ENCODE results near the gene ARAP1. TPM values are rescaled to one million over a fixed set of nuclear protein-coding genes. Genes with fewer than 3 reads are reported as not detected.

Gene ARAP1
- polyA plus RNA-seq, 3 donors from 2014 or later = 4.7 to 34.6 (median 16.4) TPM

DNA sequence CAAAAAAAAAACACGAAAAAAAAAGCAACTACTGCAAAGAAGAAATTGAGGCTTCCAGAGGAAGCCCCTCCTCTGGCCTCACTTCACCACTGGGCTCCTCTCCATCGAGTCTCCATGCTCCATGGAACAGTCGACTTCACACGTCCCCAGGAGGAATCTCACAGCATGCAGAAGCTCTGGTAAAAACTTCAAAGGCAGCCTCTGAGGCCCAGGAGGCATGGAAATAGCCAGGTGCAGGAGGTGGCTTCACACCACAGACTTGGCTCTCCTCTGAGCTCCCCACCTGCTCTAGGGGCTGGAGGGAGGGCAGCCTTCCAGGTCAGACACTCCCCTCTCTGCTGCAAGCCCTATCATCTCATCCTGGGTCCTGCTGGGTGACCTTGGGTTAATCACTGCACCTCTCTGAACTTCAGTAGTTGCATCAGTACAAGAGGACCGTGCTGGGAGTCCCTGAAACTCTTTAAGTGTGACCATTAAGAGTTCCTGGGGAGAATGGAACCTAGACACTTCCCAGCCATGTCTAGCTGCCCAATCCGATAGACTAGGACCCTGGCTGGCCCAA, 86.2 kb downstream of the ARAP1 start:
- Mint-ChIP-seq H3K27ac (no peak overlapping the region), H3K4me3 (no peak overlapping the region), H3K27me3 (ENCODE audit: low read depth in 3 of 3) (peaks cover 3 to 13% (median 13%) of the 10 kb centered on the region in 3 donors), H3K9me3 (peaks cover 0 to 15% (median 3%) of the 10 kb centered on the region in 6 donors), H3K4me1 (peaks cover 9 to 10% of the 10 kb centered on the region in 2 donors), H3K36me3 (no peaks in the 10 kb centered on the region)
- DNase-seq = no peak

DNA sequence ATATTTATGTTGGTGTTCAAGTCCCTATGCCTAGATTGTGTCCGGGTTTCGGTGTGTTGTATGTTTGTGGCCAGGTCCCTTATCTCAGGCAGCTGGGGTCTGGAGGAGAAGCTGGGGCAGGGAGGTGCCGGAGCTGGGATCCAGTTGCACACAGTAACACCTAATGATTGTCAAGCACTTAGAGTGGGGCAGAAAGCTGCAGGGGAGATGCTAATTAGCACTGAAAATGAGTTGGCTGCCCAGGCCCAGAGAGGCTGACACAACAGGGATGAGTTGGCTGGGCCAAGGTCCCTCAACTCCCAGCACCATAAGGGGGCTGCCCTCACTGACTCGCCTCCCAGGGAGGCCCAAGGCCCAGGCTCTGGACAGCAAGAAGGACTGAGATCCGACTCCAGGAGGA, 90.2 kb downstream of the ARAP1 start:
- Mint-ChIP-seq H3K27me3 (ENCODE audit: low read depth in 3 of 3) (peaks cover 2 to 8% (median 3%) of the 10 kb centered on the region in 3 donors), H3K27ac (no peak overlapping the region), H3K4me3 (no peak overlapping the region), H3K36me3 (no peaks in the 10 kb centered on the region), H3K4me1 (no peaks in the 10 kb centered on the region), H3K9me3 (peaks cover 0 to 2% (median 0%) of the 10 kb centered on the region in 6 donors)
- no peak for DNase-seq

DNA sequence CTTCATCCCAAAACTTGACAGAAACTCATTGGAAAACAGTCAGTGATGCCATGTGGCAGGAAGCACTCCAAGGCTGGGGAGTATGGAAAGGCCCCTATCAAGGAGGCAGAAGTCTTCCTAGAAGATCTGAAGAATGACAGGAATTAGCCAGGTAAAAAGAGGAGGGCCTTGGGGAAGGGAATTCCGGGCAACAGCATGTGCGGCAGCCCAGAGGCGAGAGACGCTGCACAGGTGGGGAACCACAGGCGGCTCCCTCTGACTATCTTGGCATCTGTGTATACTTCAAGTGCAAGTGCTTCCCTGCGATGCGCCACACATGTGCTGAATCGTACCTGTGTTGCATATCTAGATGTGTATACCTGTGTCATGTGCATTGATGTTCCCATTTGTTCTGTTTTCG, 90.7 kb downstream of the ARAP1 start:
- DNase-seq = no peak
- Mint-ChIP-seq H3K4me1 (no peaks in the 10 kb centered on the region), H3K27ac (no peak overlapping the region), H3K36me3 (no peaks in the 10 kb centered on the region), H3K9me3 (no peaks in the 10 kb centered on the region), H3K27me3 (ENCODE audit: low read depth in 3 of 3) (peaks cover 0 to 7% (median 3%) of the 10 kb centered on the region in 3 donors), H3K4me3 (no peak overlapping the region)

DNA sequence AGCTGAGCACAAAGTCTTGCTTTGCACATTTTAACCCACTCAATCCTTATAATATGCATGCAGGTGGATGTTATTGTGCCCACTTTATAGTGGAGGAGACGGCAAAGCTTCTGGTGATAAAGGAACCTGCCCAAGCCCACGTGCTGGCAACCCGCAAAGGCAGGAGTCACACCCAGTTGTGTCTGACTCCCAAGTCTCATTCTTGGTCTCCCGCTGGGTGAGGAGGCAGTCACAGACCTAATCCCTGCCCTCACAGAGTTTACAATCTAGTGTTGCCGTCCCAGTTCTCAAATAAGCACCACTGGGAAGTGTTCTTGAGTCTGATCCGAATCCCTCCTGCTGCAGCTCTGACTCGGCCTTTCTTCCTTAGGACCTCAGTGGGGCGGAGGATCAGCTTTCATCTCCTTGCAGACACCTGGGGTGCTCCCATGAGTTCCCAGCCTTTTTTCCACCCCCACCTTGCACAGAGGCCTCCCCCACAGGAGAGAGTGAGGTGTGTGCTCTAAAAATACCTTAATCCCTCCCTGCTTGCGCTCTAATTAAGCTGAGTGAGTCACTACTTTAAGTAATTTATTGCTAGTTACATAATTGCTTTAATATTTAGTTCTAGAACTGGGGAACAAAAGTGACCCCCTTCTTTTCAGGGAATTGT, 93.1 kb downstream of the ARAP1 start:
- H3K27ac Mint-ChIP-seq = no peak overlapping the region
- no peak overlapping the region for H3K4me3 Mint-ChIP-seq
- H3K9me3 Mint-ChIP-seq = no peaks in the 10 kb centered on the region
- H3K36me3 Mint-ChIP-seq = no peaks in the 10 kb centered on the region
- H3K4me1 Mint-ChIP-seq = no peaks in the 10 kb centered on the region
- DNase-seq = no peak
- peaks cover 0 to 6% (median 4%) of the 10 kb centered on the region in 3 donors for H3K27me3 Mint-ChIP-seq (ENCODE audit: low read depth in 3 of 3)

DNA sequence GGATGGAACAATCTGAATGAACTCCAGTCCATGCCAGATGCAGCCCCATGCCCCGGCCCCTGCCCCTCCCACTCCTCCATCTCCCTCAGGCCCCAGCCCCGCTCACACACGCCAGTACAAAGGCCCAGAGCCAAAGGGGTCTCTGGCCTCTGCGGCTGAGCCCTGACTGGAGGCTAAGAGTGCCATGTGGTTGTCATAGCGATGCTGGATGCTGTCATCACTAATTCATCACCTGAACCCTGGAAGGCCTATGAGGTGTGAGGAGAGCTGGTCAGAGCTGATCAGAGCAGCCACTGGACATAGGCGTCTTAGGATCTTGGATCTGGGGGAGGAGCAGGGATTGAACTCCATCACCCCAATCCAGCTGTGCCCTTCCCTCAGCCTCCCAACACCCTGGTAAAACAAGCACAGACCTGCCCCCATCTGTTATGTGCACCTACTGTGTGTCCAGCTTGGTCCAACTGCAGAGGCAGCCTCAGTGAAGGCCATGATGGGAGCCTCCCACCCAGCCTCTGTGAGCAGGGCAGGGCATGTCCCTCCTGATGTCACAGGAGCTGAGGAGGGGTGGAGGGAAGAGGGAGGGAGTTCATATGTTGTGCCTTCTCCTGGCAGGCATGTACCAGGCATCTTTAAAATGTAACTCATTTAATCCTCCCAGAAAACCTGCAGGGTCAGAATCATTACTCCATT, 94.7 kb downstream of the ARAP1 start:
- Mint-ChIP-seq H3K9me3 (no peaks in the 10 kb centered on the region), H3K27me3 (ENCODE audit: low read depth in 3 of 3) (peaks cover 0 to 6% (median 4%) of the 10 kb centered on the region in 3 donors), H3K27ac (no peak overlapping the region), H3K4me3 (no peak overlapping the region), H3K4me1 (no peaks in the 10 kb centered on the region), H3K36me3 (no peaks in the 10 kb centered on the region)
- no peak for DNase-seq

DNA sequence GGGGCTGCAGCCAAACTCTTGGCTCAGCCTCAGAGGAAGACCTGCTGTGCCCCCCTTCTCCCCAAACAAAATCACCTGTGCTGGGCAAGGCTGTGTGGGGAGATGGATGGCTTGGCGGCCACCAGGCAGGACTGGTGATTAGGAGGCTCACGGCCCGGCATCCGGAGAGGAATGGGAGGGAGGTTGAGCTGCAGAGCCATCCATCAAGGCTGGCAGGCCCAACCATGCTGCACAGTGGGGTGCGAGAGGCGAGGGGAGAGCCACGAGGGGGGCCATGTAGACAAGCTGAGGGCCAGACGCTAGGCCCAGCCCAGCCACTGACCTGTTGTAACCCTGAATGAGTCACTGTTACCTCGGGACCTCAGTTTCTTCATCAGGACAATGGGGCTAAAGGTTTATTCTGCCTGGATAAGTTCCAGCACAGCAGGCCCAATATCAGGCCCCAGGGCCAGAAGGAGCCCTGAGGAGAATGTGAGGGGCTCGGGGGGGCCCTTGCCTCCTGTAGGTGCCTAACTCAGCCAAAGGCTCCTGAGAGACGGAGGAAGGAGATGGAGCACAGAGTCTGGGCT, 96.2 kb downstream of the ARAP1 start:
- no peak overlapping the region for H3K4me3 Mint-ChIP-seq
- H3K9me3 Mint-ChIP-seq = no peaks in the 10 kb centered on the region
- no peak for DNase-seq
- peaks cover 0 to 5% (median 2%) of the 10 kb centered on the region in 3 donors for H3K27me3 Mint-ChIP-seq (ENCODE audit: low read depth in 3 of 3)
- no peak overlapping the region for H3K27ac Mint-ChIP-seq
- no peaks in the 10 kb centered on the region for H3K4me1 Mint-ChIP-seq
- no peaks in the 10 kb centered on the region for H3K36me3 Mint-ChIP-seq

DNA sequence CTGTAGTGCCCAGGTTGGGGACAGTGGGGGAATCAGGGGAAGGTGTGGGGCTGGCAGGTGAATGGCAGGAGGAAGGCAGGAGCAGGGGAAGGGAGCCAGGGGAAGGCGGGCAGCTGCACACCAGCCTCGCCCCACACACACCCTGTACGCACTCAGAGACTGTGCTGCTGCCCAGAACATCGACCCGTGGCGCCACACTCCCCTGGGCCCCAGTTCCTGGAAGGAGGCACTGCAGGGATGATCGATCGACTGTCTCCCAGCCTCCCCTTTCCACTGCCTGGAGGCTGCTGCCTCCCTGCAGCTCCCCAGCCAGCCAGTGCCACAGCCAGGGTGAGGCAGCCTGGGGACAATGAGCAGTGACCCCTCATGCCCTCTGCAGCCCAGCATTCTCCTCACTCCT, 97.2 kb downstream of the ARAP1 start:
- DNase-seq = no peak
- Mint-ChIP-seq H3K4me1 (no peaks in the 10 kb centered on the region), H3K27ac (no peak overlapping the region), H3K9me3 (no peaks in the 10 kb centered on the region), H3K36me3 (no peaks in the 10 kb centered on the region), H3K4me3 (no peak overlapping the region), H3K27me3 (ENCODE audit: low read depth in 3 of 3) (peaks cover 3 to 5% (median 3%) of the 10 kb centered on the region in 3 donors)

DNA sequence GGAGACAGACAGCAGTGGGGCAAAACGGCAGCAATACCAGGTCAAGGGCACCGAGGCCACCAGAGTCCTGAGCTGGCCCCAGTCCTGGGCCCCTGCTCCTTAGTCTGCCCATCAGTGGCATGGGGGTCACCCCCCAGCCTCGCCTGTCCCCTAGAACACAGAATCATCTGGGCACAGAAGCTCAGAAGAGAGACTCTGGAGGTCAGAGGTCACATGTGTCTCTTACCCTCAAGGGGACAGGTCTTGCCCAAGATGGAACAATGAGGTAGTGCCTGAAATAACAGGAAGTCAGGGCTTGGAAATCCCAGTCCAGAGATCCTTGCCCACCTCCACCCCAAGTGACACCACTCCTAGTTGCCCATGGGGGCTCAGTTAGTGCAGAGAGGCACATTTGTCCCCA, 98.6 kb downstream of the ARAP1 start:
- H3K9me3 Mint-ChIP-seq = no peaks in the 10 kb centered on the region
- H3K27ac Mint-ChIP-seq = no peak overlapping the region
- H3K4me3 Mint-ChIP-seq = no peak overlapping the region
- H3K27me3 Mint-ChIP-seq (ENCODE audit: low read depth in 3 of 3) = peaks cover 3 to 5% (median 3%) of the 10 kb centered on the region in 3 donors
- no peak for DNase-seq
- no peaks in the 10 kb centered on the region for H3K4me1 Mint-ChIP-seq
- H3K36me3 Mint-ChIP-seq = no peaks in the 10 kb centered on the region

DNA sequence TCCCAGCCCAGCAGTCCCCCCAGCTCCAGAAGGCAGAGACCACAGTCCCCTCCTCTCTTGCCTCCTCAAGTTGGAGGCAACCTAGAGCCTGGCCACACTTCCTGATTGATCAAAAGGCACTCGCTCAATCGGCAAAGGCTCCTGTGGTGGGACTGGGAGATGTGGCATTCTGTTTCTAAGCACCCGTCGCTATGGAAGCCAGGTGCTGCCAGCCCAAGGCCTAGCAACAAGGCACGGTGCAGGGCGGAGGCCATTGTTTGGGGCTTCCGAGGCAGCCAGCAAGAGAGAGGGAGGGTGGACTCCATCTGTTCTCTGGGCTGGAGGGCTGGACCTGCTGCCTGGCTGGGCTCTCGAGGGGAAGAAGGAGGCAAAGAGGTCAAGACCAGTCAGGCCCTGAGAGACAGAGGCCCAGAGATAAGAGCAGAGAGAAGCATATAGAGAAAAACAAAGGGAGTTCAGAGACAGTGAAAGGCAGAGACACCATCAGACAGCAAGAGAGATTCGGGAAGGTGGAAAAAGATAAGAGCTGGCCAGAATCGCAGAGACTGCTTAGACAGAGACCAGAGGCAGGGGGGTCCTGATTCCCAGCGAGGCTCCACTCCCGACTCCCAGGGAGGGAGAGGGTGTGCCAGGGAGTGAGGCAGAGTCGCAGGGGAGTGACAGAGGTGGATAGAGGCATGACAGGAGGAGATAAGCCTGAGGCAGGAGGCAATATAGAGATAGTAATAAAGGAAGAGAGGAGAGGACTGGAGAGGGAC, 99.2 kb downstream of the ARAP1 start:
- H3K9me3 Mint-ChIP-seq = no peaks in the 10 kb centered on the region
- DNase-seq = no peak
- no peaks in the 10 kb centered on the region for H3K36me3 Mint-ChIP-seq
- no peak overlapping the region for H3K27ac Mint-ChIP-seq
- H3K4me3 Mint-ChIP-seq = no peak overlapping the region
- H3K4me1 Mint-ChIP-seq = no peaks in the 10 kb centered on the region
- H3K27me3 Mint-ChIP-seq (ENCODE audit: low read depth in 3 of 3) = peaks cover 3 to 5% (median 3%) of the 10 kb centered on the region in 3 donors

DNA sequence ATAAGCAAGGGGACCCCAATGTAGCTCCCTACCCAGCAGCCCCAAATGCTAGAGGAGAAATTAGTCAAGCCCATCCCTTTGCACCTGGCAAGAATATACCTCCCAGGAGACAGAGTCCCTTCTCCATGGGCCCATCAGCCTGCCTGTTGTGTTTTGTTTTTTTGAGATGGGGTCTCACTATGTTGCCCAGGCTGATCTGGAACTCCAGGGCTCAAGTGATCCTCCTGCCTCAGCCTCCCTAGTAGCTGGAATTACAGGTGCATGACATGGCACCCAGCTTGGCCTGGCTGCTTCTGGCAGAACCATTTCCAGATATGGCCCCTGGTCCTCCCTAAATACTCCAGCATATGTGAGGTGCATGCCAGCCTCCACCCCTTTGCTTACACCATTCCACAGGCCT, 100.1 kb downstream of the ARAP1 start:
- H3K27ac Mint-ChIP-seq = no peak overlapping the region
- H3K36me3 Mint-ChIP-seq = no peaks in the 10 kb centered on the region
- no peak for DNase-seq
- no peaks in the 10 kb centered on the region for H3K4me1 Mint-ChIP-seq
- H3K4me3 Mint-ChIP-seq = no peak overlapping the region
- H3K9me3 Mint-ChIP-seq = no peaks in the 10 kb centered on the region
- peaks cover 3 to 5% (median 3%) of the 10 kb centered on the region in 3 donors for H3K27me3 Mint-ChIP-seq (ENCODE audit: low read depth in 3 of 3)

DNA sequence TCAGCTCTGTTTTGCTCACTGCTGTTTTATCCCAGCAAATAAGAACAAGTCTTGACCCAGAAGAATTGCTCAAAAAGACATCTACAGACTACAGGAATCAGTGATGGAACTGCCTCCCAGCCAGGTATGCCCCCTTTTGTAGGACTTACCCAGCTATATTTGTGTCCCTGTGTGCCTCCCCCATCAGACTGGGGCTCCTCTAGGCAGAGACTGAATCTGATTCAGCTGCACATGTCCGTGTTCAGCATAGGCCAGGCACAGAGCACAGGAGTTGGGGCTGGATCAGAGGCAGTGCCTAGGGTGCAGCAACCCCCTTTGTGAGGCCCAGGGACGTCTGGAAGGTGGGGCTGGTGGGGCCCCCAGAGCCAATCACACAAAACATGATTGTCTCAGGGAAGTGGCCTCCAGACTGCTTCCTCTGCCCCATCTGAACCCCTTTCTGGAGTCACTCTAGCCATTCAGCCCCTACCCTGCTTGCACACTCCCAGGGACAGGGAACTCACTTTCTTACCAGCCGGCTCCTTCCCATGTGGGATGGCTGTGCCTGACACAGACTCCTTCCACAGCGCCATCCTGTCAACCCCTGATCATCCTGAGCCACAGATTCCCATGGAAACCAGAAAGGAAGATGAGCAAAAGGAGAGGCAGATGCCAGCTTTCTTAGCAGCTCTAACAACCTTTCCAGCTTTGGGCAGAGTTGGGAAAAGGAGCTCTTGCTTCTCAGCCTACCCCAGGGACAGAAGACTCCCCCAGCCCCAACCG, 102.8 kb downstream of the ARAP1 start:
- no peak overlapping the region for H3K4me3 Mint-ChIP-seq
- H3K27me3 Mint-ChIP-seq (ENCODE audit: low read depth in 3 of 3) = peaks cover 1 to 3% (median 3%) of the 10 kb centered on the region in 3 donors
- DNase-seq = no peak
- H3K27ac Mint-ChIP-seq = no peak overlapping the region
- H3K36me3 Mint-ChIP-seq = no peaks in the 10 kb centered on the region
- H3K4me1 Mint-ChIP-seq = no peaks in the 10 kb centered on the region
- H3K9me3 Mint-ChIP-seq = no peaks in the 10 kb centered on the region

DNA sequence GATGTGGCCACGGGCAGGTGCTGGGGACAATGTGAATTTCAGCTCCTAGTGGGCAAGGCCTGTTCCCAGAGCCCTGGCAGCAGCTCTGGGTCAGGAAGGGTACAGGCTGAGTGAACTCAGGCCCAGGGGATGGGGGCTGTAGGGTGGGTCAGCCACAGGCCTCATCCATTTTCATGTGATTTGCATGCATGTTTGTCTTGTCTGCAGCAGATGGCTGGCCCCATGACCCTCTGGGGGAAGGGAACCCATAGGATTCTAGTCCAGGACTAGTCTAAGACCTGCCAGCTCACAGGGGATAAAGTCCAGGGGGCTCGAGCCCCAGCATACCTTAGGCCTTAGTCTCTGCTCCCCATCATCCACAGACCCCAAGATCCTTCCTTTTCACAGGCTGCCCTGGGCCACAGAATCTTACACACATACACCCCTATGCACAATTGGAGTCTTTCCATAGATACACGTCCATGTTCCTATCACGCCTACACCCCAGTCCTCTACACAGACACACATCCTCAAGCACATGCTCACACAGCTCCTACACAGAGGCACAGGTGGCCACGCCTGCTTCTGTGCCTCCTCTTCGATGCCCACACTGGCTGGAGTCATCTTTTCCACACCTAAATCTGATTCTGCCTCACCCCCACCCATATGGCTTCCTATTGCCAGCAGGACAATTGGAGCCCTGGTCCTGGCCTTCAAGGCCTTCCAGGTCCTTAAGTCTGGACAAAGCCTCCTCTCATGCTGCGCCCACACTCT, 103.6 kb downstream of the ARAP1 start:
- Mint-ChIP-seq H3K4me1 (peaks cover 0 to 4% of the 10 kb centered on the region in 2 donors), H3K9me3 (no peaks in the 10 kb centered on the region), H3K27ac (no peak overlapping the region), H3K27me3 (ENCODE audit: low read depth in 3 of 3) (peaks cover 1 to 5% (median 3%) of the 10 kb centered on the region in 3 donors), H3K4me3 (no peak overlapping the region), H3K36me3 (no peaks in the 10 kb centered on the region)
- DNase-seq = no peak

DNA sequence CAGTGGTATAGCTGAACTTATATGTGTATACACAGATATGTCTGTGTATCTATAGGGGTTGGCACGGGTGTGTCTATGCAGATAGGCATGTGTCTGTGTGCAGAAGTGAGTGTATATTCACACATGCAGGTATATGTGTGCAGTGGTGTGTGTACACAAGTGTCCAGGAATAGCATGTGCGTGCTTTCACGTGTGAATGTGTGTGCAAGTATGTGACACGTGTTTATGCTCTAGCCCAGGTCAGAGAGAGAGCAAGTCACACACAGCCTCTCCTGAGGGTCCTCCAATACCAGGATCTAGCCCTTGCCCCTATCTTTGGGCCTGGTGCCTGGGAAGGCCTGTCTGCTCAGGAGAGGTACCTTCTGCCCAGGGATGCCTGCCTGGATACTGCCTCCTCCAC, 104.3 kb downstream of the ARAP1 start:
- H3K27ac Mint-ChIP-seq = no peak overlapping the region
- DNase-seq = no peak
- no peaks in the 10 kb centered on the region for H3K36me3 Mint-ChIP-seq
- H3K4me1 Mint-ChIP-seq = peaks cover 0 to 4% of the 10 kb centered on the region in 2 donors
- H3K9me3 Mint-ChIP-seq = no peaks in the 10 kb centered on the region
- H3K4me3 Mint-ChIP-seq = no peak overlapping the region
- peaks cover 1 to 6% (median 3%) of the 10 kb centered on the region in 3 donors for H3K27me3 Mint-ChIP-seq (ENCODE audit: low read depth in 3 of 3)
